Mesothelial cell of epicardium (in vitro differentiated cells): ENCODE measurements around the gene BCOR. TPM values are rescaled to one million over a fixed set of nuclear protein-coding genes. Genes with fewer than 3 reads are reported as not detected.

Experiments used
- DNase-seq, 2 experiments: peaks; one replicate each; pipeline ENCODE4 v3.0.0; 2021; ENCODE audit warnings: low spot score in 2 of 2; ENCODE audit not compliant: unreplicated experiment in 2 of 2
- H3K27ac Mint-ChIP-seq: 2 replicates; pipeline ENCODE4 v1.8.0; 2021; ENCODE audit warnings: mixed read lengths
- H3K27me3 Mint-ChIP-seq: 2 replicates; pipeline ENCODE4 v1.8.0; 2021; ENCODE audit warnings: low read depth, mixed read lengths
- H3K36me3 Mint-ChIP-seq: 2 replicates; pipeline ENCODE4 v1.8.0; 2021; ENCODE audit warnings: mixed read lengths
- H3K4me1 Mint-ChIP-seq: 2 replicates; pipeline ENCODE4 v1.8.0; 2021; ENCODE audit warnings: mixed read lengths
- H3K4me3 Mint-ChIP-seq: 2 replicates; pipeline ENCODE4 v1.8.0; 2021; ENCODE audit warnings: mild to moderate bottlenecking, moderate library complexity, mixed read lengths
- H3K9me3 Mint-ChIP-seq: 2 replicates; pipeline ENCODE4 v1.8.0; 2021; ENCODE audit warnings: mixed read lengths
- total RNA-seq: library from RNA; stranded (reverse); gene quantifications from 3 replicates; pipeline ENCODE4 v1.2.1, GENCODE V29; 2021
- TF ChIP-seq, protein P1 (sequence below): fragments of 200-600 bp; sonication (generic); IDR thresholded peaks from one replicate; pipeline ENCODE4 v1.5.0; 2021; ENCODE audit warnings: antibody characterized with exemption; ENCODE audit not compliant: unreplicated experiment

The BCOR gene
- total RNA-seq, 1 donor from 2014 or later: 52.3 TPM

DNA sequence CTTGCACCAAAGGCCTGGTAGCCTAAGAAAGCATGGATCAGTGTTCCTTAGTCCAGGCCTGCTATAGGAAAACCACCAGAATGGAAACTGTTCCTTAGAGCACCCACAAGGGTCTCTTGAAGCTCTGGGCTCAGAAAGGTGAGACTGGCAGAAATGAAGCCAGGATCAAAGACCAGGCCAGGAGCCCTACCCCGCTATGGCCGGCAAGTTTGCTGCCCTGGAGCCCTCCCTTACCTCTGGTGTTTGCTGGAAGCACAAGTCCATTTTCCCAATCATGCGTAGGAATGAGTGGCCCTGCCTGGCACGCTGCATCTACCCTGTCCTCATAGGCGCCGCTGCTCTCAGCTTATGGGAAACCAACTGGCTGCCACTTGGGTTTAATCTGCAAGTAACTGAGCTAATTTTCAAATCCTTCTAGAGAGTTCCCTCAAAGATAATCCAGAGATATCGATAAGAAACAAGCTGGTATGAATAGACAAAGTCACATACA is 37.4 kb downstream of the BCOR start:
- no peaks in the 10 kb centered on the region for H3K27me3 Mint-ChIP-seq

DNA sequence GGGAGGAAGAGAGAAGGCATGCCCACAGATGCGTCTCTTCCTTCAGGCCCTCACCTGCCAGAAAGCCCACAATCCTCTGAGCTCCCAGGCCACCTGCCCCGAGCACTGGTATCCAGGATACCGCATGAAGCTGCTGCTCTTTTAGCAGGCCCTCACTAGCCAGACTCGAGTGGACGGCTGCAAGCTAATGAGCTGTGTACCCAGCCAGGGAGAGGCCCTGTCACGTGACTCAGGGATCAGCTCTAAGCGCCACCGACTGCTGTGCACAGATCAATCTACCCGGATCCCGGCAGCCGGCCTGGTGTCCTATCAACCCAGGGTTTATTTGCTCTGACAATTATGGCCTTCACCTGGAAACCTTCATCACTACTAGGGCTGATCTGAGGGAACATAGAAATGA is 39.0 kb downstream of the BCOR start:
- H3K4me1 Mint-ChIP-seq: peaks cover 14% of the 10 kb centered on the region
- TF ChIP-seq, protein P1, sequence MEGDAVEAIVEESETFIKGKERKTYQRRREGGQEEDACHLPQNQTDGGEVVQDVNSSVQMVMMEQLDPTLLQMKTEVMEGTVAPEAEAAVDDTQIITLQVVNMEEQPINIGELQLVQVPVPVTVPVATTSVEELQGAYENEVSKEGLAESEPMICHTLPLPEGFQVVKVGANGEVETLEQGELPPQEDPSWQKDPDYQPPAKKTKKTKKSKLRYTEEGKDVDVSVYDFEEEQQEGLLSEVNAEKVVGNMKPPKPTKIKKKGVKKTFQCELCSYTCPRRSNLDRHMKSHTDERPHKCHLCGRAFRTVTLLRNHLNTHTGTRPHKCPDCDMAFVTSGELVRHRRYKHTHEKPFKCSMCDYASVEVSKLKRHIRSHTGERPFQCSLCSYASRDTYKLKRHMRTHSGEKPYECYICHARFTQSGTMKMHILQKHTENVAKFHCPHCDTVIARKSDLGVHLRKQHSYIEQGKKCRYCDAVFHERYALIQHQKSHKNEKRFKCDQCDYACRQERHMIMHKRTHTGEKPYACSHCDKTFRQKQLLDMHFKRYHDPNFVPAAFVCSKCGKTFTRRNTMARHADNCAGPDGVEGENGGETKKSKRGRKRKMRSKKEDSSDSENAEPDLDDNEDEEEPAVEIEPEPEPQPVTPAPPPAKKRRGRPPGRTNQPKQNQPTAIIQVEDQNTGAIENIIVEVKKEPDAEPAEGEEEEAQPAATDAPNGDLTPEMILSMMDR: no peak
- no peak overlapping the region for H3K4me3 Mint-ChIP-seq
- peaks cover 31% of the 10 kb centered on the region for H3K36me3 Mint-ChIP-seq
- H3K27me3 Mint-ChIP-seq: no peaks in the 10 kb centered on the region
- no peak overlapping the region for H3K27ac Mint-ChIP-seq
- DNase-seq: no peak
- peaks cover 14% of the 10 kb centered on the region for H3K9me3 Mint-ChIP-seq

More for the DNA sequence above, 37.4 kb downstream of the BCOR start:
- Mint-ChIP-seq H3K4me3 (no peak overlapping the region), H3K27ac (no peak overlapping the region), H3K36me3 (peaks cover 19% of the 10 kb centered on the region), H3K9me3 (peaks cover 5% of the 10 kb centered on the region), H3K4me1 (peaks cover 15% of the 10 kb centered on the region)
- no peak for DNase-seq
- TF ChIP-seq, protein P1: no peak

DNA sequence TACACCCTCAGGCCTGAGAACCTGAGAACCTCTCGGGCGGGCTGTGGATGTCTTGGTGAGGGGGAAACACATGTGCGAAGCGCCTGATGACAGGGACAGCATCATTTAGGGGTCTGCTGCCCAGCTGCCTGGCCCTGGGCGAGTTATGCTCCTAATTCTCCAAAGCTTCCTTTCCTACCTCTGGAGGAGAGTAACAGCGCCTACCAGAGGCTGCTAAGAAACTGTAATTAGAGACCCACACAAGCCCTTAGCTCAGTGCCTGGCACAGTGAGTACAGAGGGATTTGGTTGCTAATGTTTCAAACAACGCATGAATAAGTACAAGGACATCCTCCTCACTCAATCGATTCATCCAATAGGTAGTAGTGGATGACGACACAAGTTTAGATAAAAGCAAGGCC is 40.4 kb downstream of the BCOR start:
- Mint-ChIP-seq H3K27me3 (no peaks in the 10 kb centered on the region), H3K4me1 (peaks cover 8% of the 10 kb centered on the region), H3K27ac (no peak overlapping the region), H3K9me3 (peaks cover 24% of the 10 kb centered on the region), H3K4me3 (no peak overlapping the region), H3K36me3 (peaks cover 38% of the 10 kb centered on the region)
- TF ChIP-seq, protein P1: no peak
- no peak for DNase-seq

DNA sequence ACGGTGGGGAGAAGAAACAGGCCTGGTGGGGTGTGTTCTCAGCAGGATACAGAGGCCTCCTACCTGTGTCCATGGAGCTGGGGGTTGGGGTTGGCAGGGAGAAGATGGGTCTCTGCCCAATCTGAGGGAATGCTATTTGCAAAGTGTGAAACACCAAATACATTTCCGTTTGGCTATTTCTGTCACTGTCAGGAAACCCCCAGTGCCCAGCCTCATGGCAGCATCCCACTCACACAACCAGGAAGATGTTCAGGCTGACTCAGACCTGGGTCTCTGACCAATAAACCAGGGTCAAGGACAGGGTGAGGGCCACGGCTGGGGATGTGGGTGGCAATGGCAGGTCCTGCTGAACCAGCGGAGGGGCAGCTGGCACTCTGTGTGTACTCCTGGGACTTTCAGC is 41.3 kb downstream of the BCOR start:
- TF ChIP-seq, protein P1: no peak
- Mint-ChIP-seq H3K27me3 (no peaks in the 10 kb centered on the region), H3K9me3 (peaks cover 31% of the 10 kb centered on the region), H3K36me3 (peaks cover 45% of the 10 kb centered on the region), H3K4me3 (no peak overlapping the region), H3K27ac (no peak overlapping the region), H3K4me1 (peaks cover 4% of the 10 kb centered on the region)
- no peak for DNase-seq

DNA sequence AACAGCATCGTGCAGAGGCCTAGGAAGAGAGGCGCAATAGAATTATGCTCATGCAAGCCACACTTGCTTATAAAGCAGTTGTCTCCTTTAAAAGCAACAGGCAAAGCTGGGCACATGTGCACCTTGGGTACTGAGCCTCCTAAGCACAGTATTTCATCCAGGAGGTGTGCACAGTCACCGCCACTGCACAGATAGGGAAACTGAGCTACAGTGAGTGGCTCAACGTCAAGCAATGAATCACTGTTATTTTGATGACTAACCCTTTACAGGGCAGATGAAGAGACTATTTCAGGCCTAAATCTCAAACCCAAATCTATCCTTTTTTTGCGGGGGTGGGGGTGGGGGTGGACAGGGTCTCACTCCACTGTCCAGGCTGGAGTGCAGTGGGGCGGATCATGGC is 42.3 kb downstream of the BCOR start:
- Mint-ChIP-seq H3K4me1 (no peaks in the 10 kb centered on the region), H3K4me3 (no peak overlapping the region), H3K36me3 (peaks cover 48% of the 10 kb centered on the region), H3K27me3 (no peaks in the 10 kb centered on the region), H3K9me3 (peaks cover 39% of the 10 kb centered on the region), H3K27ac (no peak overlapping the region)
- TF ChIP-seq, protein P1: no peak
- no peak for DNase-seq

DNA sequence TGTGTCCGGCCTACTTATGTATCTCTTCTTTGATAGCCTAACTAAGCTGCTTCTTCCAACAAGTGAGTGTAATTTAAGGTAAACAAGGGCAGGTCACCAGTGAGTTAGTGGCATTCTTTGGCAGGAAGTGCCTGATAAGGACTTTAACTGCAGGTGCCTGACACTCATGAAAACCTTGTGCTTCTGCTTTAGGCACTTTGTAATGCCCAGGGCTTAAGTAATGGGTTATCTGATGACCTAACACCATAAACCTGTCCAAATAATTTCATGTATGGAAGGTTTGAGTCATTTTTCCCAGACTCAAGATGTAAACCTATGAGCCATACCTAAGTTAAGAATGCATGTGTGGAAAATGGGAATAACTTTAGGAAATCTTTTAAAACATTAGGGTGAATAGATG is 43.0 kb downstream of the BCOR start:
- Mint-ChIP-seq H3K36me3 (peaks cover 54% of the 10 kb centered on the region), H3K27ac (no peak overlapping the region), H3K4me1 (no peaks in the 10 kb centered on the region), H3K4me3 (no peak overlapping the region), H3K9me3 (peaks cover 46% of the 10 kb centered on the region), H3K27me3 (no peaks in the 10 kb centered on the region)
- no peak for DNase-seq
- TF ChIP-seq, protein P1: no peak
